Ovary (tissue), 9 donors: Measurements from ENCODE around the gene KL. TPM values are rescaled to one million over a fixed set of nuclear protein-coding genes. Genes with fewer than 3 reads are reported as not detected.

Experiments
- DNase-seq, 5 donors: peaks; one replicate each; pipeline ENCODE4 v3.0.0-alpha.2; 2019 to 2020
- H3K27ac ChIP-seq, 2 donors: fragments of 200-600 bp; one replicate each; pipeline versions ENCODE4 v1.5.1 to v1.8.0; 2019 to 2022
- H3K27me3 ChIP-seq: fragments of 200-600 bp; one replicate; pipeline ENCODE4 v1.8.0; 2022
- H3K36me3 ChIP-seq: fragments of 200-600 bp; sonication (generic); one replicate; pipeline ENCODE4 v1.5.1; 2019
- H3K4me1 ChIP-seq: one replicate; pipeline ENCODE4 v1.8.1; 2013; ENCODE audit warnings: mild to moderate bottlenecking, moderate library complexity; ENCODE audit not compliant: insufficient read depth
- H3K4me3 ChIP-seq: fragments of 200-600 bp; sonication (generic); one replicate; pipeline ENCODE4 v1.5.1; 2017
- H3K9me3 ChIP-seq, 2 donors: fragments of 200-600 bp in 1 of 2; sonication (generic) in 1 of 2; one replicate each; pipeline versions ENCODE4 v1.5.1 to v1.8.1; 2013 to 2019; ENCODE audit warnings: mild to moderate bottlenecking in 1 of 2, moderate library complexity in 1 of 2
- CTCF ChIP-seq, 3 donors: fragments of 450-650 bp in 2 of 3; fragments of 200-600 bp in 1 of 3; IDR thresholded peaks; one replicate each; pipeline versions ENCODE4 v1.5.1 to v1.8.0; 2016 to 2022; ENCODE audit warnings: antibody characterized with exemption in 3 of 3, mild to moderate bottlenecking in 1 of 3
- EP300 ChIP-seq: sonication (generic); formaldehyde crosslinking; IDR thresholded peaks from one replicate; pipeline ENCODE4 v1.6.1; 2017; ENCODE audit warnings: antibody characterized with exemption
- POLR2A ChIP-seq: fragments of 450-650 bp; IDR thresholded peaks from one replicate; pipeline ENCODE4 v1.6.1; 2017; ENCODE audit warnings: antibody characterized with exemption, mild to moderate bottlenecking, moderate library complexity
- WGBS, 3 donors: extraction: QIAGEN DNeasy Blood & Tissue Kit in 1 of 3; methylation state at CpG; one replicate each; pipeline versions ENCODE4 v1.1.5 to v1.1.7; 2013 to 2017; 5-methylcytosine and 5-hydroxymethylcytosine counted together
- intact Hi-C, 4 donors: fragments of 100-400 bp; cut with DNase I; formaldehyde crosslinking; loops; one replicate each; pipeline versions ENCODE4 v1.11.0 to v1.15.1; 2022 to 2023
- polyA plus RNA-seq, 2 donors: library from polyadenylated mRNA; stranded (reverse); fragments of 200-250 nt in 1 of 2; fragments of 350-450 nt in 1 of 2; fragmentation: Illumina TruSeq in 1 of 2; extraction: RNeasy Lipid Tissue Mini Kit (QIAGEN cat#74804) in 1 of 2; gene quantifications; one replicate each; pipeline ENCODE4 v1.2.3, GENCODE V29; 2013 to 2014
- total RNA-seq, 7 donors: library from RNA; depleted of rRNA in 2 of 7; stranded (reverse); fragments of >200 nt in 2 of 7; fragmentation: NEBNext Ultra II Directional in 3 of 7; extraction: Animal tissue kit (Norgen Biotek cat#: 25700) in 3 of 7; gene quantifications; one replicate each; pipeline versions ENCODE4 v1.1.0 to v1.2.4, GENCODE V29; 2016 to 2023
- donor health status: DM: no; HTN: no; CAD: no; lungs with moderate emphysema.
- donor health status: DM: no; HTN: no; CAD: no.
- donor health status: Bipolar disorder and iron deficiency.
- donor health status: DM: yes; HTN: yes; CAD: no.
- donor health status: DM: no; HTN: no; CAD: no.
- donor health status: DM: yes; HTN: yes; CAD: no.

KL gene
- total and polyA plus RNA-seq, 9 donors = 0.24 to 1.3 (median 0.55) TPM

DNA sequence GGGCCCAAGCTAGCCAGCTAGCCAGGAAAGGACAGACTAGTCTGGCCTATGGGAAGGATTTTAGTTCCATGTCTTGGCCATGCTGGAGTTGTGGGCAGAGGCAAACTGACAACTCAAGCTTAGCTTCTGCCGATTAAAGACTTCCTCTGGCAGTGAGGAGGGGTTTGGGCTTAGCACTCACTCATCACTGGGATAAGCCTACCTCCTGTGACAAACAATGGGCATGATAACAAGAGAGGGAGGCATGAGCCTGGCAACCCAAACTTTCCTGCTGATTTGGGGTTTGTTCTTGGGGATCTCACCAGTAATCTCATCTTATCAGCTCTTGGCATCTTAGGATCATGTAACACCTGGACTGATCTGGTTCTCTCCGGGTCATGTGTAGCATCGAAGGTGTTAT is 83.6 kb downstream of the KL start:
- Histone ChIP-seq H3K27ac (no peak overlapping the region), H3K4me1 (no peaks in the 10 kb centered on the region), H3K4me3 (no peak overlapping the region), H3K9me3 (no peaks in the 10 kb centered on the region), H3K27me3 (no peaks in the 10 kb centered on the region), H3K36me3 (no peaks in the 10 kb centered on the region)
- no peak for TF ChIP-seq CTCF (IDR thresholded peaks at IDR 0.05)
- no peak for TF ChIP-seq EP300
- no peak for TF ChIP-seq POLR2A
- DNase-seq = no peak
- 79 to 89% (median 80%) methylated on average over 3 of the region's 3 CpGs for WGBS, 3 donors
- intact Hi-C loops = no loop called here

GRCh38 chr13:33100886-33101285 is 84.7 kb downstream of the KL start:
- intact Hi-C loops = no loop called here

GRCh38 chr13:33101835-33102234 is 85.6 kb downstream of the KL start:
- Histone ChIP-seq H3K36me3 (no peaks in the 10 kb centered on the region), H3K27me3 (no peaks in the 10 kb centered on the region), H3K9me3 (no peaks in the 10 kb centered on the region), H3K27ac (no peak overlapping the region), H3K4me1 (no peaks in the 10 kb centered on the region), H3K4me3 (no peak overlapping the region)
- TF ChIP-seq CTCF (IDR thresholded peaks at IDR 0.05) = no peak
- TF ChIP-seq POLR2A = no peak
- DNase-seq = no peak
- intact Hi-C loops = no loop called here
- 91 to 95% (median 94%) methylated on average over 2 of the region's 2 CpGs for WGBS, 3 donors

More at GRCh38 chr13:33100886-33101285, 84.7 kb downstream of the KL start:
- no peak for DNase-seq
- Histone ChIP-seq H3K4me3 (no peak overlapping the region), H3K36me3 (no peaks in the 10 kb centered on the region), H3K4me1 (no peaks in the 10 kb centered on the region), H3K9me3 (no peaks in the 10 kb centered on the region), H3K27me3 (no peaks in the 10 kb centered on the region), H3K27ac (no peak overlapping the region)
- TF ChIP-seq CTCF (IDR thresholded peaks at IDR 0.05) (no peak), POLR2A (no peak), EP300 (no peak)
- 91 to 94% (median 93%) methylated on average over 3 of the region's 3 CpGs for WGBS, 3 donors

DNA sequence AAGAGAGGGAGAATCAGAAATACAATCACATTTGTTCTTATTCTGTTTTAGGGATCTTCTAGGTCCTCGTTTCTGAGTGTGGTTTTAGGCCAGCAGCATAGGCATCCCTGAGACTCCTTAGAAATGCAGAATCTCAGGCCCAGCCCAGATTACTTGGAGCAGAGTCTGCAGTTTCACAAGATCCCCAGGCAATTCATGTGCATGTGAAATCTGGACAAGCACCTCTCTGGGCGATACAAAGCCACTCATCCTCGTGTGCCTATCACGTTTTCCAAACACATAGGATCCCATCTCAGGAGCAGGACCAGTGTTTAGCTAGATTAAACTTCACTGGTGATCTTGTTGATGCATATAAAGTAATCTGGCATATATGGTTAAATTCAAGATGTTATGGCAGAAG is 87.2 kb downstream of the KL start:
- DNase-seq = no peak
- WGBS, 3 donors = 83 to 91% (median 87%) methylated on average over 4 of the region's 4 CpGs
- H3K27me3 ChIP-seq = no peaks in the 10 kb centered on the region
- no peaks in the 10 kb centered on the region for H3K9me3 ChIP-seq
- H3K4me3 ChIP-seq = no peak overlapping the region
- no peak for TF ChIP-seq POLR2A
- TF ChIP-seq EP300 = no peak
- no peak for TF ChIP-seq CTCF (IDR thresholded peaks at IDR 0.05)
- no peak overlapping the region for H3K27ac ChIP-seq
- H3K36me3 ChIP-seq = no peaks in the 10 kb centered on the region
- intact Hi-C loops = no loop called here
- no peaks in the 10 kb centered on the region for H3K4me1 ChIP-seq
